ENCODE measurements around the gene NUDT16L1.

DNA sequence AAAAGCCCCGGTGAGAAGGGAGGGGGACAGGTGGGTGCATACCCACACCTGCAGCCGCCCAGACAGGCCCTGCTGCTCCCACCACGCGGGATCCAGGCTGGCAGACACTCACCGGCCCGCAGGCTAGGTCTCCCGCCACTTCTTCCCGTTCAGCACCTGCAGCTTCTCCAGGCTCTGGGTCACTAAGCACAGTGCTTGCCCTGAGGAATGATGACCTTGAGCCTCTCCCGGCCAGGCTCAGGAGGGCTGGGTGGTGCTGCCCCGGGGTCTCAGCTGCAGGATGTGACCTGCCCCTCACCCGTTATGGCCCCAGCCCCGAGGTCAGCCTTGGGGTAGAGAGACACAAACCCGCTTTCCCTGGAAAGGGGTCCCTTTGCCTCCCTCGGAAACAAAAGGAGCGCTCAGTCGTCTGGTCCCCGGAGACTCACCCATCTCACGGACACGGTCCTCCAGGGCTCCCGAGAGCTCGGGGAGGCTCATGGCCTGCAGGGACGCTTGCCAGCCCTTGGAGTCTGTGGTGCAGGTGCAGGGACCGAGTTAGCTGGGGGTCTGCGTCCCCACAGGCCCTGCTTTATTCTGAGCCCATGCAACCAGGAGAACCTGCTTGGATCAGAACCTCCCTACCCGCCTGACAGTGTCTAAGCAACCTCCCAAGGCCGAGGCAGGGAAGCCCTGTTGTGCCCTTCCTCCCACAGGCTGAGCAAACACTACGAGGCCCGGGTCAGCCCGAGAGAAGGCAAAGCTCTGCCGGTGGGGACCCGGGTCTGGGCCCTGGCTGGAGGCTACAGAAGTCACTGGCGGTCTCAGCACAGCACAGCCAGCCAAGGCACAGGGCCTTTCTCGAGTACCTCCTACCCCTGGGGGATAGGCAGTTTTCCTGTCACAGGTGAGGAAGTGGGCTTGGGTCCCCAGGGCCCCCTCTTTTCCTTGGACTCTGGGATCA is 3.8 kb downstream of the NUDT16L1 start:
- TF ChIP-seq CTCF (IDR thresholded peaks at IDR 0.05) (no peak), POLR2A (IDR thresholded peaks at IDR 0.05) (no peak)
